22Rv1 (cell line): ENCODE measurements around the gene PRKCQ.
A peak's percentile ranks its signal among the peaks of the same experiment; 100 is the strongest.

Experiments
- H3K27ac ChIP-seq: fragments of 450-650 bp; 2 replicates; pipeline ENCODE4 v1.5.1; 2017
- ZFX ChIP-seq: fragments of 450-650 bp; IDR thresholded peaks from 2 replicates; pipeline ENCODE4 v1.6.1; 2017; ENCODE audit warnings: antibody characterized with exemption, borderline replicate concordance
- TF ChIP-seq, protein P1 (sequence below): fragments of 450-650 bp; IDR thresholded peaks from 2 replicates; pipeline ENCODE4 v1.5.1; 2017; ENCODE audit warnings: mild to moderate bottlenecking

Gene PRKCQ

DNA sequence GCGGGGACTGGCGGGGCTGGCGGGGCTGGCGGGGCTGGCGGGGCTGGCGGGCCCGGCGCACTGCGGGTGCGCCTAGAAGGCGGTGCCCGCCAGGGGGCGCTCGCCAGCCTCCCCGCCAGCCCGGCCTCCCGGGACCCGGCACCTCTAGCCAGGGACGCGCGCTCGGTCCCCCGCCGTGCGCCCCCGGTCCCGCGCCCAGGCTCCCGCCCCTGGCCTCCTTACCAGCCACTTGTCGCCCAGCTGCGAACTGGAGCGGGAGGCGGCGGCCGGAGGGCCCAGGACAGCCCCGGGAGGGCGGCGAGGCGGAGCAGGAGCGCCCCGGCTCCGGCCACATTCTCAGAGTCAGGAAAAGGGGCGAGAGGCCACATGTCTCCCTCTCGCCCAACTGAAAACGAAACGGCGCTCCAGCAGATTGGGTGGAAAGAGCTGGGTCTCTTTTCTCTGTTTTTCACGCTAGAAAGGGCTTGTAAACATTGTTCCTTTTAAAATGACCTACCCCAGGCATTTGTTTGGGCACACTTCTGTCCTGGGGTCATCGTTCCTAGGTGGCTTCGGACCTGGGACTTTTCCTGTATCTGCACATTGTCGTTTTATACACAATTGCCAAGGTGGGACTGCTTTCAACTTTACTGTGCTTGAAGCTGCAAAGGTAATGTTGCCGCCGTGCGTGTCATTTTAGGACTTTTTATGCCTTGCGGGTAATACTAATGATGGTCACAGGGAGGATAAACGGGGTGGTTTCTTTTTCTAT is 378 bp upstream of the PRKCQ start:
- TF ChIP-seq, protein P1, sequence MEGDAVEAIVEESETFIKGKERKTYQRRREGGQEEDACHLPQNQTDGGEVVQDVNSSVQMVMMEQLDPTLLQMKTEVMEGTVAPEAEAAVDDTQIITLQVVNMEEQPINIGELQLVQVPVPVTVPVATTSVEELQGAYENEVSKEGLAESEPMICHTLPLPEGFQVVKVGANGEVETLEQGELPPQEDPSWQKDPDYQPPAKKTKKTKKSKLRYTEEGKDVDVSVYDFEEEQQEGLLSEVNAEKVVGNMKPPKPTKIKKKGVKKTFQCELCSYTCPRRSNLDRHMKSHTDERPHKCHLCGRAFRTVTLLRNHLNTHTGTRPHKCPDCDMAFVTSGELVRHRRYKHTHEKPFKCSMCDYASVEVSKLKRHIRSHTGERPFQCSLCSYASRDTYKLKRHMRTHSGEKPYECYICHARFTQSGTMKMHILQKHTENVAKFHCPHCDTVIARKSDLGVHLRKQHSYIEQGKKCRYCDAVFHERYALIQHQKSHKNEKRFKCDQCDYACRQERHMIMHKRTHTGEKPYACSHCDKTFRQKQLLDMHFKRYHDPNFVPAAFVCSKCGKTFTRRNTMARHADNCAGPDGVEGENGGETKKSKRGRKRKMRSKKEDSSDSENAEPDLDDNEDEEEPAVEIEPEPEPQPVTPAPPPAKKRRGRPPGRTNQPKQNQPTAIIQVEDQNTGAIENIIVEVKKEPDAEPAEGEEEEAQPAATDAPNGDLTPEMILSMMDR, result peak; percentile 86
- no peak for TF ChIP-seq ZFX

DNA sequence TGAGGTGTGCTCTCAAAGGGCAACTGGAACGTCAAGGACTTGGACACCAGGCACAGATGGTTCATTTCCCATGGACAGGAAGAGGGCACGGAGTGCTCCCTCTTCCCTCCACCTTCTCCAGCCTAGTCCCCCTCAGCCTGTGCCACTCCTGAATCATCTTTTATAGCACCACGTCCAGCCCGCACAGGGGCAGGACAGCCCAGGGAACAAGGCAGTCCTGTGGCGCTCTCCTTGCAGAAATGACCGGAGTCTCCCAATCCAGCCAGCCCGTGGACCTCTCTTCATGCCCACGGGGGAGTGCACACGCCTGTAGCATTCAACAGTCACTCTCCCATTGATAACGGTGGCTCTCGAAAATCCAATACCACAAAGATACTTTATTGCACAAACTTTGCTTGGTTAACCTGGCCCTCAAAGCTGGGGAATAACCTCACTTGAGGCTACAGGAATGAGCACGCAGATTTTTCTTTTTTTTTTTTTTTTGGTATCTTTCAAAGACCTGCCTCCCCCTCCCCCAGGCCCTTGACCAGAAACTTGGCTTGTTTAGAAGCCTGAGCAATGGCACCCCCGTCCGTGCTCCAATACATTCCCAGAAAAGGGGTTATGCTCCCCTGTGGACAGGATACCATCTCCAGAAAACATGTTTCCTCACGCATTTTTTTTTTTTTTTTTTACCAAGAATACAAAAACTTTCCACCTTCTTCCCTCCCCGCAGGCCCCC is 733 bp downstream of the PRKCQ start:
- H3K27ac ChIP-seq, result no peak overlapping the region
- TF ChIP-seq, protein P1, result no peak
- no peak for TF ChIP-seq ZFX

More for the DNA sequence above, 378 bp upstream of the PRKCQ start:
- no peak overlapping the region for H3K27ac ChIP-seq

DNA sequence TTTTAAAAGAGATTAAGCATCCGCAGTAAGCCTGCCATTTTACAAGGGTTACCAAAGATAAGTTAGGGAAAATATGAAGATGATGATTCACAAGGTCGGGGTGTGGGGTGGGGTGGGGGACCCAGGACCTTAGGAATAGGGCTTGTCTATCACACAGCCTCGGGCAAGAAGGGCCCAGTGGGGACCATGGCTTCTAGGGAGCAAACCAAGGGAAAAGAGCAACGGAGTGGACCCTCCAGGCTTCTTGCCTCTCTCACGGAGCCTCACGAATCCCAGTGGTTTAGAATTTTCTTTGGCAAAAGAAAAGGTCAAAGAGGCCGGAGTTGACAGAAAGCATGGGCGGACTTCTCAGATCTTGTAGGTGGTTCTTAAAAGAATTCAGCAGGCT is 1.3 kb downstream of the PRKCQ start:
- no peak overlapping the region for H3K27ac ChIP-seq
- TF ChIP-seq, protein P1, result no peak
- TF ChIP-seq ZFX, result no peak

DNA sequence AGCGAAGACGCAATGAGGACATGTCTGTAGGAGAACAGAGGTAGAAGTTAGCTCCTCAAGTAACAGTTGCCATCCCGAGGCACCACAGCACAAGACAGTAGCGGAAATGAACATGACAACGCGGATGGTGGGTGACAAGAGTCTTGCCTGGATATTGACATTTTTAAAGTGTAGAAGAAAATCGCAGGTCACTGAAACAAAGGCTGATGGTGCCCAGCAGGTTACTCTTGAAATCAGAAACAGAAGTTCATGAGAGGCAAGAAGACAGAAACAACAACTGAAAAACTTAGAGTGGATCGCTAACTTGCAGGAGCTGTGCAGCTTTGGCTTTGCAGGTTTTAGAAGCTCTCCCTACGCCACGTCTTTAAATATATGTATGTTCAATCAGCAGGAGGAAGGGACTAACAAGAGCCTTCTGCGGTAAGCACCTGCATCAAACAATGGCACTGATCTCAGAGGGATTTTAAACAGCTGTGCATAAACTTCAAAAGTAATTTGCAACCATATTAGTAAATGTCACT is 1.8 kb downstream of the PRKCQ start:
- TF ChIP-seq ZFX, result no peak
- TF ChIP-seq, protein P1, result no peak
- no peak overlapping the region for H3K27ac ChIP-seq

DNA sequence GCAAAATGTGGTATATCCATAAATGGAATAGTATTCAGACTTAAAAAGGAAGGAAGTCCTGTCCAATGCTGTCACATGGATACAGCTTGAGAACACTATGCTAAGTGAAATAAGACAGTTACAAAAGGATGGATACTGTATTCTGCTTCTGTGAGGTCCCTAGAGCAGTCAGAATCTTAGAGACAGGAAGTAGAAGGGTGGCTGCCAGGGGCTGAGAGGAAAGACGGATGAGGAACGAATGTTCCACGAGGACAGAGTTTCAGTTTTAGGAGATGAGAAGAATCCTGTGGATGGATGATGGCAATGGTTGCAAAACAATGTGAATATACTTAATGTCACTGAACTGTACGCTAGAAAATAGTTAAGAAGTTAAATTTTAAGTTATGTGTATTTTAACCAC is 3.8 kb downstream of the PRKCQ start:
- TF ChIP-seq ZFX, result no peak
- TF ChIP-seq, protein P1, result no peak
- no peak overlapping the region for H3K27ac ChIP-seq

DNA sequence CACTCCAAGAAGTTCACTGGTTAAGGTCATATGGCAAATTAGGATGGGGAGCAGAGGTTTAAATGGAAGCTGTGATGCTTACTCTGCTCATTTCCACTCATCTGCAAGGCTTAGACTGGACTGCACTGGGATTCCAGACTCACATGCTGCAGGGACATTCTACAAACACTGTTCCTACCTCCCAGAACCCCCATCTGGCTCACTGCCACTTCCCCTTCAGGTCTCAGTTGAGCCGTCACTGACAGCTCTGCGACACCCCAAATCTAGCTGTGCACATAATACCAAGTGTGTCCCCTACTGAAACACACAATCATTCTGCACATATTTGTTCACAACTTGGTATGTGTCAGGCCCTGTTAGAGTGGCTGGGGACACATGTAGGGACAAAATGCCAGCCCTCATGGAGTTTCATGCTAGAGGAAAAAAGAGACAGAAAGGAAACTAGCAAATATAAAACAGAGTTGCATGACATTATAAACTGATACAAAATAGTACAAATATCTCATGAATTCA is 5.4 kb downstream of the PRKCQ start:
- H3K27ac ChIP-seq, result no peak overlapping the region
- TF ChIP-seq, protein P1, result no peak
- no peak for TF ChIP-seq ZFX
